NCI-H69 (cell line): Measurements from ENCODE around the gene TPRA1.
"Not testable (repeated sequence)": the region's sequence is repeated elsewhere in the genome, so short reads cannot be mapped to it uniquely, and the experiment has no call there.

ENCODE experiments used
- DNase-seq: peaks from one replicate; lab custom pipeline; 2025; lab: John Stamatoyannopoulos, UW

Gene TPRA1

DNA sequence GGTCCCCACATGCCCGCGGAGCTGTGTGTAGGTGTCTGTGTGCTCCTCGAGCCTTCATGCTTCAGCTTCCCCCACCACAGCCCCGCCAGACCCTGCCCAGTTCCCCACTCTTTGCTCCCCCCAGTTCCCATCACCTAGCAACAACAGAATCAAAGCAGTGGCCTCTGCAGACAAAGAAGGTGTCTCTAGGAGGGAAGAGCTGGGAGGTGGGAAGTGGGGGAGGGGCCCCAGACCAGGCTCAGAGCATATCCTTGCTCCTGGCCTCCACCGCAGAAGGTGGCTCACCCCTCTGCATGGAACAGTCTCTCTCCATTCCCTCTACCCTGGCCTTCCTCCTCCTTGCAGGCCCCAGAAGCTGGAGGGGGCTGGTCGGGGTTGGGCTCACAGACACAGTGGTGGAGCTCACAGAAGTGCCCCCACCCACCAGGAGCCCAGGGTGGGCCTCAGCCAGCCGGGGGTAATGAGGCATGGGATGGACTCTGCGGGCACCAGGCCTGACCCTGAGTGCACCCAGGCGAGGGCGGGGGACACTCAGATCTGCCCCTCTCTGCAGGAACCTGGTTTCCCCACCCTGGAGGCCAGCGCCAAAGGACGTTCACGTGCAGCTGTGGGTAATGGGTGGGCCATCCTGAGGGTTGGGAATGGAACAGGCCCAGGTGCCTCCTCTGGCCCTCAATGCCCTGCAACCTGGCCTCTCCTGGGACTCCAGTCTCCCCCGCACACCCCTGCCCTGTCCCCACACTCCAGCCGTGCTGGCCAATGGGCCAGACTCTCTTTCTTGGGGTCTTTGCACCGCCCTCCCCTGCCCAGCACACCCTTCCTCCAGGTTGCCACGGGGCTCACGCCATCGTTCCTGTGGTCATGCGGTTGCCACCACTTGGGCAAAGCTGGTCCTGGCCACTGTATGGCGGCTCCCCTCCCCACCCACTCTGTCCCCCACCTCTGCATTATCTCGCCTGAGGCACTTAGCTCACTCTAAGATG lies 53.4 kb downstream of the TPRA1 start:
- DNase-seq = peak; percentile 61

DNA sequence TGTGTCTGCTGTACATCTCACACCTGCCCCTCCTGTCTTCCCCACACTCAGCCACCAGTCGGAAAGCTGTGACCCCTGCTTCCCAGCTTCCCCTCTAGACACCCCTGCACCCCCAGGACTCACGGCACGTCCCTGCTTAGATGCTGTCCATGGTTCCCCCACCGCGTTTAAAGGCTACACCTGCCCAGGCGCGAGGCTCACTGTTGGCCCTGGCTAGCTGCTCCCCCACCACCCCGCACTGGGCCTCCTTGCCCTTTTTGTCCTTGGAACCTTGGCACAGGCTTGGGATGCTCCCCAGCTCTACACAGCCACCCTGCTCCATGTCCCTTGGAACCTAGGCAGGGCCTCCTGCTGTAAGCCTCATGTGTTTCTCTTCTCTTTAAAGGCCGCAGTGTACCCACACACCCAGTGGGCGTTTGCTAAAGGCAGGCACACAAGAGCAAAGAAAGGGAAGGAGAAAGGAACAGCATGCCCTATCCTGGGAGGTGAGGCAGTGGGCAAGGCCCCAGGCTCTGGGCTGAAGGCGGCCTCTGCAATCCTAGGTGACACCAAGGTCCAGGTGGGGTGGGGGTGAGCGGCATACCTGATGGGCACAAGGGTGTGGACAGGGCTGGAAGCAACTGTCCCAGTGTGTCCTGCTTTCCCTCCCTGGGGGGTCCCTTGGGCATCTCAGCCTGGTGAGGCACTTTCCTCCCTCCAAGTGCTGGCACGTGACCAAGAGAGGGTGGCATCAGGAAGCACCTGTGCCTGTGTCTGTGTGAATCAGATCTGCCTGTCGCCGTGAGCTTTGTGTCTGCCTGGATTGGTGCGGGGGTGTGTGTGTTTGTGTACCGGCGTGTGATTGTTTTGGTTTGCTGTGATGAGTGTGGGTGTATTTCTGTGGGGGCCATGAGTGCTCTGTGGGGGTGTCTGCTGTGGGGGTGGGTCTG lies 54.4 kb downstream of the TPRA1 start:
- peak; percentile 73 for DNase-seq

DNA sequence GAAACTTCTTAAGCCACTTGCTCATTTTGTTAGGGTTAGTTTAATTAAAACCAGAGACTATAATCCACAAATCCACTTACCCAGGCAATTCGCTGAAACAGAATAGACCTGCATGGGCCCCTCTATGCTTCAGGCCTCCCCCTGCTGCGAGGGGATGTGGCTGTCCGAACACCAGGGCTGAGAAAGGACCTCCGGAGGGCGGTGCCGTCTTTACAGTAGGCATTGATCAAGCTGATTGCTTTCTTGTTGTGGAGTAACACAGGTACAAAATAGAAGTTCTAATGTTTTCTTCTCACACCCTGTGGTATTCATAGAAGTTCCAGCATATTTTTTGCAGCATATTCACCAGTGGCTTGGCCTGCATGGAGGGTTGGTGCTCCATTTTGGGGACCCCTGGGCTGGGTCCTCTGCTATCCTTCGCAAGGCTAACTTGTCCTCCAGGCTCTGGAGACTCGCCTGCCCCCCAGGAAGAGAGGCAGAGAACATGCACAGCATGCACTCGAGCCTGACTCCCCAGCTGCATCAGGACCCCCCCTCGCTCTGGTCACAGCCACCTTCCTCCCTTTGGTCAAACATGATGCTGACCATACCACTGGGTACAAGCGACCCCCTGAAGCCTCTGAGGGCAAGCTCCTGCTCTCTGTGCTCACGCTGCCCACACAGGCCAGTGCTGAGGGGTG lies 55.3 kb downstream of the TPRA1 start:
- DNase-seq = no peak

DNA sequence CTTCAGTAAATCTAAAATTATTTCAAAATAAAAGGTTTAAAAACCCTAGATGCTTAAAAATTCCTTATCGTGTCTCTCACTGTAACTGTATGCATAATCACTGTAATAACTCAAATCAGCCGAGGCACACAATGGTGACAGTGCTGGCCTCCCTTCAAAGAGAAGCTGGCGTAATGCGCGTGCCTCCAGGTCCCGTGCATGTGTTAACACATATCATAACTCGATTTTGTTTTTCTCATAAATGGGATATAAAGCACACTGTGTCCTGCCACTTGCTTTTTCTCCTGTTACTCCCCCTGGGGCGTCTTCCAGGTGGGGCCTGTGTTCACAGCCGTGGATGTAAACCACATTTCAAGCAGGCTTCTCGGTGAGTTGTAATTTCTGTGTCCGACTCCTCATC lies 56.0 kb downstream of the TPRA1 start:
- no peak for DNase-seq

DNA sequence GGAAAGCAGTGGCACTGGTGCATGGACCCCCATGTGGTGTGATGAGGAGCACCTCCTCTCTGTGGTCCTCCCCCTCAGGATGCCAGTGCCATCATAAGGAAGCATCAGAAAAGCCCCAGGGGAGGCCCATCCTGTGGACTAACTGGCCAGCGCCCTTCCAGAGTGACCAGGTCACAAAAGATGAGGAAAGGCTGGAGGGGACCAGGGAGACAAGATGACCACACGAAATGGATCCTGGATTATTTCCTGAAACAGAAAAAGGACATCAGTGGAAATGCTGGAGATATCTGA lies 56.4 kb downstream of the TPRA1 start:
- DNase-seq = no peak

DNA sequence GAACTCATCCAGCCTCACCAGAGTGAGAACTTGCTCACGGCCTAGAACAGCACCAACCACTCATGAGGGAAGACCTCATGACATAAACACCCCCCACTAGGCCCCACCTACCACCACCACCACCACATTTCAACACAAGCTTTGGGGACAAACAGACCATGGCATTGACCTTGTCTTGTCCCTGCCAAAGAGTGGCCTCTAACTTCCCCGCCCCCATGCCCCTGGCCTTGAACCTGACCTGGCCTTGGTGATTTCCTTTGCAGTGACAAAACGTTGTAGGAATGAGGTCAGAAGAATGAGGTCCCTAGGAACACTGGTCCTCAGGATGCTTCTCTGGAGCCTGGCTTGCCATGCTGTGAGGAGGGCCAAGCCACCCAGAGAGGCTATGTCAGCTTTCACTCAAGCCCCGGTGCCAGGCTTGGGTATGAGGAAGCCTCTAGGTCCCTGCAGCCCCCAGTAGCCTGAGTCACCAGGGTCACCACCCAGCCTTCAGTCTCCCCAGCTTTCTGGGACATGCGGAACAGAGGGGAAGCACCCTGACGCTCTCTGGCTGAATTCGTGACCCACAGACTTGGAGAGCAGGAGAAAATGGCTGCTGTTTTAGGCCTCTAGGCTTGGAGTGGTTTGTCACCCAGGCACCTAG lies 57.9 kb downstream of the TPRA1 start:
- no peak for DNase-seq

DNA sequence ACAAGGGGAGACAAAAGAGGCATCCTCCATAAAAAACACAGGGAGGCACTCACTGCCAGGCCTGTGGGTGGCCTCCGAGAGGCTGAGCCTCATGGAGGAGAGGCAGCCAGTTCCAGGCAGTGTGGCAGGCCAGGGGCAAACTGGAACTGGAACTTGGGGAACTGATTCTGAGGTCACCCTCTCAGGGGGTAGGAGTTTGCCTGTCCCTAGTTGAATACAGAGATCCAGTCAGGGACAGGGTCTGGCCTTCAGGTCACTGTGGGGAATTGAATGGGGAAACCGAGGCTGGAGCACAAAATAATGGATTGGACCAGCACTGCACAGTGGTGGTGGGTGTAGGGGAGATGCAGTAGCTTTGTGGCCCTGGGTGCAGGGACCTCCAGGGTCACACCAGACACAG lies 58.7 kb downstream of the TPRA1 start:
- DNase-seq = no peak

DNA sequence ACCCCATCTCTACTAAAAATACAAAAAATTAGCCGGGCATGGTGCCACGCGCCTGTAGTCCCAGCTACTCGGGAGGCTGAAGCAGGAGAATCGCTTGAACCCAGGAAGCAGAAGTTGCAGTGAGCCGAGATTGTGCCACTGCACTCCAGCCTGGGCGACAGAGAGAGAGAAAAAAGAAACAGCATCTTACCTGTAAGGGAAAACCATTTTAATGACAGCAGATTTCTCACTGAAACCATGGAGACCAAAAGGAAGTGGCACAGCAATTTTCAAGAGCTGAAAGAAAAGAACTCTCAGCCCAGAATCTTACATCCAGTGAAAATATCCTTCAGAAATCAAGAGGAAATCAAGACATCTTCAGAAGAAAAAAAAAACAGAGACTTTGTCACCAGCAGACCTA lies 59.7 kb downstream of the TPRA1 start:
- not testable (repeated sequence) for DNase-seq

DNA sequence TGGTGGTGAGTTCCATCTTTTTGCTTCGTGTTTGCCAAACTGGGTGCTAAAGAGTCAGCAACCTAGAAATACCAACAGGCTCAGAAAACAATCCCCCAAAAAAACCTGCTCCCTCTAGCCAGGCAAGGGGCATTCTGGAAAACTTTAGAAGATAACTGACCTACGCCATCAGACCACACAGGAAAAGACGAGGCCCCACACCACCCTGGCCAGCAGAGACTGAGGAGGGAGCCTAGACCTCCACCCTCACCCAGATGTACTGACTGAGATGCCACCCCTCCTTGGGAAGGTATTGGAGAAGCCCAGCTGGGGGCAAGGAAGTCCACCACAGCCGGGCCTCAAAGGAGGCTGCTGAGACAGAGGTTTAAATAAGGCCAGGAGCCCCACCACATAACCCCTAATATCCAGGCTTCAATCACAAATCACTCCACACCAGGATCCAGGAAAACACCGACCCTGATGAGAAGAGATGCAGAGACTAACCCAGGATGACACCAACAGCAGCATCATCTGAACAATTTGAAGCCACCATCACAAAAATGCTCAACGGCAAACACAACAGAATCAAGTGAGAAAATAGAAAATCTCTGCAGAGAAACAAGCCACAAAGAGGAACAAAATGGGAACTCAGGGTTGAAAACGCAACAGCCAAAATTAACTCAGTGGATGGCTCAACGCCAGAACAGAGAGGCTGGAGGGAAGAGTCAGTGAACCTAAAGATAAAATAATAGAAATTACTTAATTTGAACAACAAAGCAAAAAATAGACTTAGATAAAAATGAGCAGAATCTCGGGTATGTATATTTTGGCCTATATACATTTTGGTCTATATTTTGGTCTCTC lies 61.0 kb downstream of the TPRA1 start:
- DNase-seq = no peak

DNA sequence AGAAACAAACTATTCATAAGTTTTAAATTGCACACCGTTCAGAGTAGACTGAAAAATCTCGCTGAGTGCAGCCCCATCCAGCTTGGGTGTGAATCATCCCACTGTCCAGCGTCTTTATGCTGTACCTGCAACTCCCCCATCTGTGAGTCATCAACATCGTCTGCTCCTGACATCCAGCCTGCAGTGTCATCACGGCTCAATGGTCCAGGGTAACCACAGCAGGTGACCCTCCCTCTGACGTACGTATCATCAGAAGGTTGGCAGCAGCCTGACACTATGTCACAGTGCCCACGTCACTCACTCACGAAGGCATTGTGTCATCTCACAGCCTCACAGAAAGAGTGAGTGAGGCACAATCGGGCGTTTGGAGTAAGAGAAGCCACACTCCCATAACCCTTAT lies 65.2 kb downstream of the TPRA1 start:
- peak; percentile 68 for DNase-seq

DNA sequence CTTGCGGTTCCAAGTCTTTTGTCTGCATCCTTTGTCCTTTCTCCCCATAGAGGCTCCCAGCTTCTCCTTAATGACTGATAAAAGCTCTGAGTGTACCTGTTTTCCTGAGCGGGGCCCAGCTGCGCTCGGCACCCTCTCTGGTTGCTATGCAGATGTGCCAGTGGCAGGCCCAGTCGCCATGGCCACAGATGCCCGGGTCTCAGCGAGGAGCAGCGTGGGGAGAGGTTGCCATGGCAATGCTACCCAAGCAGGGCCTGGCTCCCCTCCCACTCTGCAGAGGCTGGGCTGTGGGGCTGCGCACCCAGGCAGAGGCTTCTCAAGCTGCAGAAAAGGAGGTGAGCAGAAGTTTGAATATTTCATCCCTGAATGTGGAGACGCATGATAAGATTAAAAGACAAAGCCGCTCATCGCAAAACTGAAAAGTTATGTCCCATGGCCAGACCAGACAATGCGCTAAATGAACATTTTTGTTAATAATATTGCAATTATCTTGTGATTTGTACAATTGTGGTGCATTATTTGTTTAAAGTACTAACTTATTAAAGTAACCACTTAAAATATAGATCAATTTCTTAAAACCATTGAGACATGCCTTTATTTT lies 66.1 kb downstream of the TPRA1 start:
- DNase-seq = peak; percentile 90
